Stimulated activated CD8-positive, alpha-beta memory T cell treated with anti-CD3 and anti-CD28 coated beads, Interleukin-12 subunit alpha, Interleukin-12 subunit beta, amount 100 ng/mL, for 1 hour (primary cell): Measurements from ENCODE around the gene PIGU.
"Not testable (repeated sequence)": the region's sequence is repeated elsewhere in the genome, so short reads cannot be mapped to it uniquely, and the experiment has no call there.

Experiments used
- DNase-seq: peaks from one replicate; pipeline ENCODE4 v3.0.0-alpha.2; 2020; ENCODE audit warnings: low read depth

Gene PIGU

DNA sequence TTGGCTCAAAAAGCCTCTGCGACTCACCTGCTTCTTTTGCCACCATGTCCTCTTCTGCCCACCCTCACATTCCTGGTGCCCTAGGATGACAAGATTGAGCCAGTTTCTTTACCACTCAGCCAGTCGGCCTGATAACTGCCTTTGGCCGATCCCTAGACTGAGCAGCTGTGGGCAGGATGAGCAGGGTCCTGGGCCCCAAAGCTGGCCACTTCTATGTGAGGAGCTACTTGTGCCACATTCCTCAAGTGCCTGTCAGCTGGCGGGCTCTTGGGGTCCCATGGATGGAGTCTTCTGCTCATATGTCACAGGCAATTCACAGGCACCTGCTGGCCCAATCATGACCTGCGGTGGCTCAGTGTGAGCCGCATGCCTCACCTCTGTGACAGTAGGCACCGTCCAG lies 144.1 kb downstream of the PIGU start:
- no peak for DNase-seq

DNA sequence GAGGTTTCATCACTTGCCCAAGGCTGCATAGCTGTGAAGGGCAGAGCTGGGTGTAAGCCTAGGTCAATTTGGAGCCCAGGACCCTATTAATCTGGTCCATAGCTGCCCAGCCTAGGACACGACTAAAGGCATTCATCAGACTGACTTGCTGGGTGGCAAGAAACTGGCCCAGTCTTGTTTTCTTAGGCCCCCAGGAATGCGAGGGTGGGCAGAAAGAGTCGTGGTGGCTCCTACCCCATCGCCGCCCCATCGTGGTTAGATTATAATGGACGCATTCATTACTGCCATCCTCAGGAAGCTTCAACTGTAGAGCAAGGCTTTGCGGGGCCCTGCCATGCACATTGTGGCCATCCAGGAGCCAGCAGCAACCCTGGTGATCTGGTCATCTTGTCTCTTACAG lies 144.6 kb downstream of the PIGU start:
- DNase-seq, result no peak

DNA sequence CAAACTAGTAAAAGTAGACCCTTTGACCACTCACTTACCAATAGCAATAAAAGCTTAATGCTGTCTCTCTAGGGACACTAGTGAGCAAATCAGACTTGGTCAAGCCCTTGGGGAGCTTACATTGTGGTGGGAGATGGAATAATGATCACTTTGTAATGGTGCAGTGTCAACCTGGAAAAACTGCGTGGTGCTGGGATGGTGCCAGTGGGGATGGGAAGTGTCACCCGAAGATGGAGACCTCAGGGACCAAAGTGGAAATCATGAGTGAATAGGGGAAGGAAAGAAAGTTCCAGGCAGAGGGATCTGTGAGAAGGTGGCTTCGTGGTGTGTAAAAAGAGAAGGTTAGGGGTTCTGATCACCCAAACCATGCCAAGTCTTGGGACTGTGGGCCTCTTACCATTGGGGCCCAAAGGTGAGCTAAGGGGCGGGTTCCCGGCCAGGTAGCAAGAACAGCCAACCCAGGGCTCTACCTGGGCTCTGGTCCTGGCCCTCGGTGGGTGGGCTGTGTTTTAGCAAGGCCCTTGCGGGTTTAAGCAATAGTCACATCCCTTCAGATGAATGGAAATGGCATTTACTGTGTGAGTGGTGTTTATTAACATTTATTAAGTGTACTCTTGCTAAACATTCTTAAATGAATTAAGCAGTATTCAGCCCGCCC lies 145.2 kb downstream of the PIGU start:
- no peak for DNase-seq

DNA sequence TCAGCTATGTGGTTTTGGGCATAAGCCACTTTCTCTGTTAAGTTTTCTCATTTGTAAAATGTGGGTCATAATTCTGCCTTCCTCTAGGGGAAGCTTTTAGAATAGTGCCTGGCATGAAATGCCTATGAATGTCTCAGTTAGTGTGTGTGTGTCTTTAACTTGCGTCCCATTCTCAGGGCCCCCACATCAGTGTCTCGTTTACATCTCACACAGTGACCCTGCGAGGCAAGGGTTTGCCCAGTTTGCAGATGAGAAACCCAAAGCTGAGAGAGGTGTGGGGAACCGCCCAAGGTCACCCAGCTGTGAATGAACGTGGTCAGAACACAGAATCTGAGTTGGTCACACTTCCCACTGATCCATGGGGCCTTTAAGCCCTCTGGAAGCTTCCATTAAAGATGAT lies 146.6 kb downstream of the PIGU start:
- no peak for DNase-seq

DNA sequence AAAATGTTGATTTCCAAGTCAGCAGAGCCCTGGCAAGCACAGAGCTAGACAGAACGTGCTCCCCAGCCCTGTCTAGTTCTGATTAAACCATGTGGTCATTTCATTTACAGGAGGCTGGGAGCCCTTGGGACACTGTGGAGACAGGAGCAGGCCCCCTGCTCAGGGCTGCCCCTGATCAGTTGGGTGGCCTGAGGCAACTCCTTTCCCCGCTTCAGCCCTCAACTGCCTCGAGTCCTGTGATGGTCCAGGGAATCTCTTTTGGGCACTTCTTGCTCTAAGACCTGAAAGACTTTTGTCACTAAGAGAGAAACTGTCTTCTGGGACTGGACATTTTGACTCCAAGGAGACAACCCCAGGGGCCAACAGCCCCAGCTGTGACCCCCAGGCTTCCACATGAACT lies 147.2 kb downstream of the PIGU start:
- no peak for DNase-seq

DNA sequence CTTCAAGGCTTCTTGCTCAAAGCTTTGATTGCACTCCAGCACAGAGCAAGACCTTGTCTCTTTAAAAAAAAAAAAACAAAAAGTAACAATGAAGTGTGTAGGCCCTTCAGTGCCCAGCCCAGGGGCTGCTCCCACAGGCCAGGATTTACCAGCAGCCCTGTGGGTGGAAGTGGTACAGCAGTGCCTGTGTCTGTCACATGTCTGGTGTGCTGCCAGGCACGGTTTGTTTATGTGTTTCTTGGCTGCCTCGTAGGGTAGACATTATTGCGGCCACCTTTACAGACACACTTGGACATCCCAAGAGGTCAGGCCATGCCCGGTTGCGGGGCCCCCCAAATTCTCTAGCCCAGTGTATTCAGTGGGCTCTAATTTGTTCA lies 148.0 kb downstream of the PIGU start:
- no peak for DNase-seq

DNA sequence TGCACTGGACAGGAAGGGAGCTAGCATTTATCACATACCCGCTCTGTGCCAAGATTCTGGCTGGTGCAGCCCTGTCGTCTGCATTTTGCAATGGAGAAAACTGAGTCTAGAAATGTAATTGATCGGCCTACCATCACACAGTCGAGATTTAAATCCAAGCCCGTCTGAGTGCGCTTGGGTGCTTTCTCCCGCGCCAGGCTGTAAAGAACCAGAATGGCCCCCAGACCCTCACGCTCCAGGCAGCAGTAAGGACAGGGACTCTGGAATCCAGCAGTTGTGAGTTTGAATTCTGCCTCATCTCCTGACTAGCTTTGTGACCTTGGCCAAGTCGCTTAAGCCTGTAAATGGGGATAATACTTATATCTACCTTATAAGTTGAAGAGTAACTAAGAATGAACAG lies 149.9 kb downstream of the PIGU start:
- no peak for DNase-seq

DNA sequence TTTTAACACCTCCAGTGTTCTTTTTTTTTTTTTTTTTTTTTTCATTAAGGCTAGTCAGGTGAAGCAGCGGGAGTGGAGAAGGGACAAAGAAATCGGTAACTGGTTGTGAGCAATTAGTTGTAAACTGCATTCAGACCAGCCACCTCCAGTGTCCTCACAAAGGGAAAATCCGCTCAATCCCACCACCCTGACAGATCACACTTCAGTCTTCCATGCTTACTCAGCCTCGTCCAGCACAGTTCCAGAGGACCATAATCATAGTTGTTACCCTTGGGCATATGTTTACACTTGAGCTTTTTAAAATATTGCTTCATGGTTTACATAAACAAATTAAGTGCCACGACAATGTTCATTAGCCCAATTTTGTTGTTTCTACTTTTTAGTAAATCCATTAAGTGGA lies 150.4 kb downstream of the PIGU start:
- DNase-seq, result no peak

DNA sequence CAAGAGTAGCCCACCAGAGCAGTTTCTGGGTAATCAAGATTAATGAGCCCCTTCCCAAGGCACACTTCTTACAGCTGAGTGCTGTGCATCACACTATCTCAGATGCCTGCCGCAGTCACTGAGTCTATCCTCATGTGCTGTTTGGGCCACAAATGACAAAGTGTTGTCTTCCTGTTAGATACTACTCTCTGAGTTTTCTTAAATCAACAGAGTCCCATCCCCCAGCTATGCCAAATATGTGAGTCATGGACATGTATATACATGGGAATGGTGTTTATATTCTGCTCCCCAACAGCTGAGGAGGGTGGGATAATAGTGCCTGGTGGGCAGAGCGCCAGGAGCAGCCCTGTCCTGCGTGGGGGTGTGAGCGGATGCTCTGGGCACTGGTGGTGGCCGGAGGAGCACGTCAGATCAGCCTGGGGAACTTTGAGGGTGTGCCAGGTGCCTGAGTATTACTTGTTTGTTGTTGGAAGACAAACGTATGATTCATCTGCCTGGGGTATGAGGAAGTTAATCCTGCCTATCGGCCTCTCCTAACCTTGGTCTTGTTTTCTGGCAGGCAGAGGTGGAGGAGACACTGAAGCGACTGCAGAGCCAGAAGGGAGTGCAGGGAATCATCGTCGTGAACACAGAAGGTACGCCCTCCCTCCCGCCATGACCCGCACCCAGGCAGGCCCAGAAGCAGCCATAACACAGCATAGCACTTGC lies 151.0 kb downstream of the PIGU start:
- no peak for DNase-seq

DNA sequence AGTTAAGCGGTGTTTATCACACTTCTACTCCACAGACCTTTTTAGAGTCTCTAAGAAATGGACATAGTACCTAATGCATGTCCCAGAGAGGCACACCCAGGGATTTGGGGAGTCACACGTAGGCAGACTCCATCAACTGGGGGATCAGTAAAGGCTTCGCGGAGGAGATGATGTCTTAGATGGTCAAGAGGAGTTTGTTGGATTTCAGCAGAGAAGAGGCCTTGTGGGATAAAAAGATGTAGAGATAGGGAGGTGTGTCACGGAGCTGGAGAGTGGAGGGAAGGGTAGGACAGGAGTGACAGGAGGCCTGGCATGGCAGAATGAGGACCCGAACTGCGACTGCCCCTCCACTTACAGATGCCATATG lies 151.6 kb downstream of the PIGU start:
- no peak for DNase-seq

DNA sequence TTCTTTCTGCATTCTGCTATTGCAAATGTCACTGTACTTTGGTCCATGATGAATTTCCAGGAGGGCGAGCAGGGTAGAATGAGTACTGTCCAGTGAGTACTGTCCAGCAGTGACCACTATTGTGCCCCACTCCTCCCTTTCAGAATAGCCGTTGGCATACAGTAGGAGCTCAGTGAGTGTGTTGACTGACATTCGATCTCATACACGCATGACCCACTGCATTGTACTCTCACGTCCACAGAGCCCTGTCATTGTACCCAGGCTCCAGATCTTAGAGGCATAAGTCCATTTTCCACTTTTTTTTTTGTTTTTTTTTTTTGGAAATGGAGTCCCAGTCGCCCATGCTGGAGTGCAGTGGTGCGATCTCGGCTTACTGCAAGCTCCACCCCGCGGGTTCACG lies 152.5 kb downstream of the PIGU start:
- no peak for DNase-seq

DNA sequence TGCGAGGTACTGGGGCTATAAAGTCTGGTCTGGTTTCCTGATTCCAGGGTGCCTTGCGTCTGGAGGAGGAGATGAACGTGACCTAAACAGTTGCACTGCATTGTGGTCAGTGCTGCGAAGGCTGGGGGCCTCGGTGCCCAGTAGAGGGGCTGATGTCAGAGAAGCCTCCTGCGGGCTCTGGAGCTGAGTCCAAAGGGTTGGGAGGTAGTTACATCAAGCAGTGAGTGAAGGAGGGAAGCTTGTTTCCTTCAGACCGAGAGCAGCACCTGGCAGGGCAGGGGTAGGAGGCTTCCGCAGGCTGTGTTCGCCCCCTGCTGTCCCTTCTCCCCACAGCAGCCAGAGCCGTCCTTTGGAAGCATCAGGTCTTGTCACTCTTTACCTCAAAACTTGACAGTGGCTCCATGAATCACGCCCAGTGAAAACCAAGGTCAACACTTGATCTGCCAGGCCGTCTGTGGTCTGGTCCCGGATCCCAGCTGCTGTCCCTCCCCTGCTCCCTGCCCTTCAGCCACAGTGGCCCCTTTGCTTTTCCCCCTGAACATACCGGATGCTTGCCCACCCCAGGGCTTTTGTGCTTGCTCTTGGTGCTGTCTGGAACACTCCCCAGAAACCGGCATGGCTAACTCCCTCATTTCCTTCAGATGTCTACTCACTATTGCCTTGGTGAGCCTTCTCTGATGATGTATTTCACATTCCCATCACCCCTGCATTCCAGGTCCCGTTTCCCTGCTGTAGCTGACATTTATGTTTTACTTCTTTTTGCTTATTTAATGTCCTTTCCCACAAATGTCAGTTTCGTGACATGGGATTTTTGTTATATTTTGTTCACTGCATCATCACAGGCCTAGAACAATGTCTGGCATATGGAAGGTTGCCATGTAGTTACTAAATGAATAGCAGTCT lies 153.7 kb downstream of the PIGU start:
- DNase-seq, result no peak

DNA sequence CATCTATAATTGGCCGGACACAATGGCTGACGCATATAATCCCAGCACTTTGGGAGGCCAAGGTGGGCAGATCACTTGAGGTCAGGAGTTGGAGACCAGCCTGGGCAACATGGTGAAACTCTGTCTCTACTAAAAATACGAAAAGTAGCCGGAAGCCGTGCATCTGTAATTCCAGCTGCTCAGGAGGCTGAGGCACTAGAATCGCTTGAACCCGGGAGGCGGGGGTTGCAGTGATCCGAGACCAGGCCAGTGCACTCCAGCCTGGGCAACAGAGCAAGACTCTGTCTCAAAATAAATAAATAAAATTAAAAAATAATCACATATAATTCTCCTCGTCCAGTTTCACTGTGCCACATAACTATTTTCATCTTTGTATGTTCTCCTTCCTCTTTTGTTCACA lies 157.1 kb downstream of the PIGU start:
- not testable (repeated sequence) for DNase-seq

DNA sequence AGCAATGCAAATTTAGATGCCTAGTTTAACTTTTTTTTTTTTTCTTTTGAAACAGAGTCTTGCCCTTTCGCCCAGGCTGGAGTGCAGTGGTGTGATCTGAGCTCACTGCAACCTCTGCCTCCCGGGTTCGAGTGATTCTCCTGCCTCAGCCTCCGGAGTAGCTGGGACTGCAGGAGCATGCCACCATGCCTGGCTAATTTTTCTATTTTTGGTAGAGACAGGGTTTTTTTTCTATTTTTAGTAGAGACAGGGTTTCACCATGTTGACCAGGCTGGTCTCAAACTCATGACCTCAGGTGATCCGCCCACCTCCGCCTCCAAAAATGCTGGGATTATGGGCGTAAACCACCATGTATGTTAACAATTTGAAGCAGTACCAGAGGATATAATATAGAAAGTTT lies 158.0 kb downstream of the PIGU start:
- DNase-seq, result not testable (repeated sequence)

DNA sequence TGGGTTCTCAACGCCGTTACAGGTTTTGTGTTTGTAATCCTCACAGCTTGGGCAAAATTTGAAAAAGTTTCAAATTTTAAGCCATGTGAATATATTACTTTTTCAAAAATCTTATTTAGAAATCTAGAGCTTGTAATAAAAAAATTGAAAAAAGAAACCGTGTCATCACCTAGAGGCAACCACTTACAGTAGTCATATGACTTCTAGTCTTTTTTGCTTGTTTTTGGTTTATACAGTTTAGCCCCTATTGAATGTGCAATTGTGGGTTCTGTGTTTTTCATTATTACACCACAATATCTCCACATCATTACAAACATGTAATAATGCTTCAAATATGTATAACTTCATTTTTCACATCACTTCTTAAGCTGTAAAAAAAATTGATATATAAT lies 159.8 kb downstream of the PIGU start:
- no peak for DNase-seq

DNA sequence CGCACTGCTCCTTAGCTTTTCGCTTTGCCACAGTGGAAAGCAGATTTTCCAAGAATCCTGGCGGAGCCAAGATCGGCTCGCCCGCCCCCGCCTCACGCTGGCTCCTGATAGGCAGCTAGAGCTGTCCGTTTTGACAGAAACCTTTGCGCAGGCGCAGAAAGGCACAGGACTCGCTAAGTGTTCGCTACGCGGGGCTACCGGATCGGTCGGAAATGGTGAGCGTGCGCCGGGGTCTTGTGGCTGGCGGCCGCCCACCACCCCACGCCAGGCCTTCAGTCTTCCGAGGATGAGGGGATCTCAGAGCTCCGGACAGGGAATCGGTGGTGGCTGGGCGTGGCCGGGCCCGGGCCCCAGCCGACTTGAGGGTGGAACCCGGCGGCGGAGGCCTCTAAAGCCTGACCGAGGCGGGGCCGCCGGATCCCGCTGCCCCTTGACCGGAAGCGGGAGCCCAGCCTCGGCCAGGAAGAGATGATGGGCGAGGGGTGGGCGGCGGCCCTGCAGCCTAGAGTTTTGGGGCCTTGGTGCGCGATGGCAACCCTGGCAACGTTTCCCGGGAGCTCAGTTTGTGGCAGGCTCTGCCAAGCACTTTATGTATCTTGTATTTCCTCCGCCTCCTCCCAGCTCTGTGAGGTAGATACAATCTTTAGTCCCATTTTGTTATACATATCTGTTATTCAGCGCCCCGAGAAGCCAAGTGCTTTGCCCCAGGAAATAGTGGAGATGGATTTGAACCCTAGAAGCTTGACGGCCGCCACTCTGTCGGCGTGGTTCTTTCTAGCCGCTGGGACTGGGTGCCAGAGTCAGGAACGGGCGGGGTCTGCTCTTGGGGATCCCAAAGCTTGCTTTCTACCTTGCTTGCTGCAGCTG lies 160.4 kb downstream of the PIGU start, which contains the start of gene DYNLRB1:
TSS of gene DYNLRB1 (plus strand) at position 176 of the 867 bp plus-strand sequence. CDS start at position 213, 37 bp downstream.
- peak; percentile 97 for DNase-seq

DNA sequence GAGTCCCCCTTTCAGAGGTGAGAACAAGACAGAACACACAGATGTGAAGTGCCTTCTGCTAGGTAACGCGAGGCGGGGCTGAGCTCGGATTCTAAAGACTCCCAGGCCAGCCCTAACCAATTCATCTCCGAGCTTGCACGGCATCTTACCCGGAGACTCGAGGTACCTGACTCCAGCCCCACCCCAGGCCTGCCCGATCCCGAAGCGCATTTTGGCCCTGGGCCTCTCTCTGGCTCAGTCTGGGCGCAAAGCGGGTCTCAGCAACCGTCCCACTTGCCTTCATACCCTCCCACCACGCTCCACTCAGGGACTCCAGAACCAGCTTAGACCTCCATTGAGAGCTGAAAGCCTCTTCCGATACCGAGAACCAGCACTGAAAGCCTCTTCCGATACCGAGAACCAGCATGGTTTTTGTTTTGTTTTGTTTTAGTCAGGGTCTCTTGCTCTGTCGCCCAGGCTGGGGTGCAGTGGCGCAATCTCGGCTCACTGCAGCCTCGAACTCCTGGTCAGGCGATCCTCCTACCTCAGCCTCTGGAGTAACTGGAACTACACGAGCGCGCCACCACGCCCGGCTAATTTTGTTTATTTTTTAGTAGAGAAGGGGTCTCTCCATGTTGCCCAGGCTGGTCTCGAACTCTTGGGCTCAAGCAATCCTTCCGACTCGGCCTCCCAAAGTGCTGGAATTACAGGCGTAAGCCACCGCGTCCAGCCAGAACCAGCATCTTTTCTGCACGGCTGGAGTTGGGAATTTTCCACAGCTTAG lies 161.2 kb downstream of the PIGU start:
- peak; percentile 48 for DNase-seq

DNA sequence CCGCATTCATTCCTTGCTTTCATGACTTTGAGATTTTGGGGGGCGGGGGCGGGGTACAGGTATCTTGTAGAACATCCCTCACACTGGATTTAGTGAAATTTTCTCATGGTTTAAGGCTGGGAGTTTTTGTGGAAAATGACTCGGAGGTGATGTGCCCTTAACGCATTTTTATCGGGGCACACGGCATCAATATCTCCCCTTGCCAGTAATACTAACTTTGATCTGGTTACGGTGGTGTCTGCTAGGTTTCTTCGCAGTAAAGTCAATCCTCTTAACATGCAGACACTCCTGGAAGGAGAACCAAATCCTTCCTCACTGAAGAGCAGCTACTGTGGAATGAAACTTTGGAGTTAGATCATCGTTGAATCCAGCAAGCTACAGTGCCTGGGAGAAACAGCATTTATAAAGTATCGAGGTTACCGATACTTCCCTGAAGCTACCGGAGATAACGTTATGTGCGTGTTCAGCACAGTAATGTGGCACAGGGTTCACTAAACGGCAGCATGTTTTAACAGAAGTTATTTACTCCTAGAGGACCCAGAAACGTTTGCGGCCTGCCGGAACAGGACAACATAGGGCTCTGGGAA lies 161.9 kb downstream of the PIGU start:
- DNase-seq, result no peak

DNA sequence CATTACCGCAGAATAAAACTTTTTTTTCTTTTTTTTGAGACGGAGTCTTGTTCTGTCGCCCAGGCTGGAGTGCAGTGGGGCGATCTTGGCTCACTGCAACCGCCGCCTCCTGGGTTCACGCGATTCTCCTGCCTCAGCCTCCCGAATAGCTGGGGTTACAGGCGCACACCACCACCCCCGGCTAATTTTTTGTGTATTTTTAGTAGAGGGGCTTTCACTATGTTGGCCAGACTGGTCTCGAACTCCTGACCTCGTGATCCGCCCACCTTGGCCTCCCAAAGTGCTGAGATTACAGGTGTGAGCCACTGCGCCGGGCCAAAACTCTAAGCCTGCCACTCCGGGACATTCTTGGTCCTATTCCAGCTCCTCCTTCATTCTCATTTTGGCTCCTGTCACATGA lies 162.9 kb downstream of the PIGU start:
- DNase-seq, result not testable (repeated sequence)

DNA sequence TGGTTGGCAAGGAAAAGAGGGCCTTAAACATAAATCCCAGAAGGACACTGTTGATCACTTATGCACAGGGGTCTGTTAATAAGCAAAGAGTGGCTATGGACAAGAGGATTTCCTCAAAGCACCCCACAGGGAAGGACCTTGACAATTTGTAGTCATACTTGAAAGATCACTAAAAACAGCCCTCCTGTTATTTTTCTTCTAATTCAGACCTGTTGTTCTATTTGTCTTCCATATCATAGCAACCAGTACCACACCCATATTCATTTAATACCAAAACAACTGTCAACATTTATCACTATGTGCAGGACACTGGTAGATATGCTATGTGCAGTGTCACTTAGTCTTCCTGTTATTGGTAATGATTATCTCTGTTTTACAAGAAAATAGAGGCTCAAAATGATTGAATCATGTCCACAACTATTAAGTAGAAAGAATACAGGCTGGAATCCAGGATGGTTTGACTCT lies 163.9 kb downstream of the PIGU start:
- no peak for DNase-seq
